Midbrain (tissue), 1 donor: ENCODE data around the gene EXD1.
"Not testable (repeated sequence)": the region's sequence is repeated elsewhere in the genome, so short reads cannot be mapped to it uniquely, and the experiment has no call there.

ENCODE experiments used
- DNase-seq: peaks from one replicate; lab custom pipeline; 2025; lab: John Stamatoyannopoulos, UW

EXD1 gene

DNA sequence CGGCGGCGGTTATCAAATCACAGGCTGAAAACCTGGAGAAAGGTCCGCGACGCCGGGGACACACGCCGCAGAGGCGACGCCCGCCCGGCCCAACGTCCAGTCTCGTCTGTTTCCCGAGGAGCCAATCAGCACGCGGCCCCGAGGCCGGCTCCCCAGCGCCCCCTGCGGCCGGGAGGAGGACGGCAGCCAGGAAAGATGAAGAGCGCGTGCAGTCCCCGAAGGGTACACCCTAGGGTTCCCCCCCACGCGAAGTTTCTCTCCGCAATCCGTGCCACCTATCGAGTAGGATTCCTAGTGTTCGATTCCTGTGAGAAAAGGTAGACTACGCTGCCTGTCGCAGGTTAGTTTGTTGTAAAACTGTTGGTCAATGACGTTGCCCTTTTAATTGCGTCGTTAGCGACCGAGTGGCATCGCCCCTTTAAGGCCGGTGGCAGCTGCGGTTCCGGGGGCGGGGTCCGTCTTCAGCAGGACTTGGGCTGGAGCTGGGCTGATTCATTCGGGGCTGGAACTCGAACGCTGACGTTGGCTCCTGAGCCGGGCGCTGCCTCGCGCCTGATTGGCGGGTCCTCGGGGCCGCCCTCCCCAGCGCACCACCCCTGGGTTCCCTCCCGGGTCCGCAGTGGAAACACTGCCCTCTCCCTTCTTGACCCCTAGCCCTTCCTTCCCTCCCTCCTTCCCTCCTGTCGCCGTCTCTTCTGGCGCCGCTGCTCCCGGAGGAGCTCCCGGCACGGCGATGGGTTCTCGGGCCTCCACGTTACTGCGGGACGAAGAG is at the start of gene EXD1, which contains the start of gene CHP1:
Gene EXD1, minus strand, starts transcription at position 108 of the 772 bp plus-strand sequence. CDS start 4,182 bp downstream, outside the sequence.
Gene CHP1, plus strand, starts transcription at position 619 of the 772 bp plus-strand sequence. Its CDS starts 115 bp downstream, at position 734.
- peak; percentile 96 for DNase-seq

GRCh38 chr15:41279535-41280283 is 49.2 kb upstream of the EXD1 start:
- DNase-seq, result no peak

- DNase-seq, result no peak
These were observed 47.8 kb upstream of the EXD1 start for GRCh38 chr15:41278319-41278718.

- DNase-seq, result no peak
These were observed 46.3 kb upstream of the EXD1 start for GRCh38 chr15:41276831-41277230.

DNA sequence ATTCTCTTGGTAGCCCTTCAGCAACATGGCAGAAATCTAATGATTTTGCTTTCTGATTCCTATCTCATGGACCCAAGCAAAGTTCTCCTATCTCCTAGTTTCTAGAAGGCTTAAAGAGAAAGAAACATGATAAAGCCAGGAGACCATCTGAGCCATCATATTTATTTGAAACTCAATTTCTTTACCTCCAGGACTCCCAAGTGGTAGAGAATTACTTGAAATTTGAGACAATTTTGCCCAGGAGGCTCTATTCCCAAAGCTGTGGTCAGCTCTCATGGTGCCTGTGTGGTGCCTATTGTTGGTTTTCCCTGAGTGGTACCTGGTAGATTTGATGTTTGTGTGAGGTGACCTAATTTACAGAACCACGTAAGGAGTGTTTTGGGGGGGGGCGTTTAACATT is 39.3 kb upstream of the EXD1 start:
- DNase-seq, result no peak

DNA sequence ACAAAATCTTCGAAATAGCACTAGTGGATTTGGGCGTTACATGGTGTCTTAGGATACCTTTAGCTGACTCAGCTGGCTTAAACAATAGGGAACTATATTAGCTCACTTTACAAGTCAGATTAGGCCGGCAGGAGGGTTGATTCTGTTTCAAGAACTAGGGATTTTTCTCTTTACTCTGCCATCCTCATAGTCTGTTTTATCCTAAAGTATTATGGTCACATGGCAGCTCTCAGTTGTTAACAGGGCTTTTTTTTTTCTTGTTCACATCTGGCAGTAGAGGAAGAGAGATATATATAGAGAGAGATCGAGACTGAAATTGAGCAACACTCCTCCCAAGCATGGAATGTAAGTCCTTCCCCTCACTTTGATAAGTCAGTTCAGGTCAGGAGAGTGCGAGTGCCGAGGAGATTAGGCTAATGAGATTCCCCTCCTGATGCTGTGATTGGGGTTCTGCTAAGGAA is 33.4 kb upstream of the EXD1 start:
- no peak for DNase-seq

GRCh38 chr15:41262571-41262970 is 32.0 kb upstream of the EXD1 start:
- no peak for DNase-seq

- not testable (repeated sequence) for DNase-seq
These were observed 30.4 kb upstream of the EXD1 start for GRCh38 chr15:41260924-41261323.

GRCh38 chr15:41259546-41260189 is 29.1 kb upstream of the EXD1 start:
- DNase-seq, result no peak

DNA sequence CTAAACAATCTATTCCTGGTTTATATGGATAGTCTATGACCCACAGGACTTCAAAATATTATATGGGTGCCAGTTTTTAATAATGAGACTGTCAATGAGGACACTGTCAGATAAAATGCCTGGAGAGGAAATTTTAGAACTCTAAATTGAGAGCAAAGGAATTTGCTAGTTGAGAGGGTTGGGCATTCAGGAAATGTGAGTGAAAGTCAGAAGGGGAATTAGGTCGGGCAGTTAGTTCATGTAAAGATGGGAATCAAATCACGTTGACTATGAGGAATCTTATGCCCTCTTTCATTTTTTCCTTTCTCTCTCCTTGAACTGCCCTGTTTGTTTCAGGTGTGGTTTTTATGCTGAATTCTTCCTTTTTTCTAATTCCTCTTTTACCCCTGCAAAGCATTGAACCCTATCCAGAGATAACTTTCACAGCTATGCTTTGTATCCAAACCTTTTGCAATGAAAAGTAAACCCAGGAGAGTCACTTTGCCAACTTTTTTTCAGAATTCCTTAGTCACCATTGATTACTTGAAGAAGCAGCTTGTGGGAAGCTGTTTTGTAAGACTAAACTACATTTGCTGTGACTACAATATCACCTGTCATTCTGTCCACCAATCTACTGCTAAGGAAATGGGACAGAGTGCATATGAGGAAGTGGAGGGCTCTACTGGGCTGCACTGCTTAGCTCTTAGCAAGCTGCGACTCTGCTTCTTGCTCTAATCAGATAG is 28.4 kb upstream of the EXD1 start:
- peak; percentile 4 for DNase-seq

DNA sequence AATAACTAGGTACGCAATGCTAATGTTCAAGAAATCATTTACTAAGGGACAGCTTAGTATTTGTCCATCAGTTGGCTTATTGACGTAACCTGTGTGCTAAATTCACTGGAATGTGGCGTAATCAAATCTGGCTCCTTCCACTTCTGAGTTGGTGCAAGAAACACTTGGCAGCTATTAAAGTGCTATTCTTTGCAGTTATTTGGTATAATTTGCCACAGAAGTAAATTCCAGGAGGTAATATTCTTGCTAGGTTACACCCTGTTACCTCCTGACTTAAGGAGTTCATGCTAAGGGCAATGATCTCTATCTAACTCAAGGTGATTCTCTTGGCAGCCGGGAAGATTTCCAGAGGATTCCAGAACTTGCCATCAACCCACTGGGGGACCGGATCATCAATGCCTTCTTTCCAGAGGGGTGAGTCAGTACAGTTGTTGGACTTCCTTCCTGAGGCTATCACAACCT is 26.1 kb upstream of the EXD1 start:
- no peak for DNase-seq

DNA sequence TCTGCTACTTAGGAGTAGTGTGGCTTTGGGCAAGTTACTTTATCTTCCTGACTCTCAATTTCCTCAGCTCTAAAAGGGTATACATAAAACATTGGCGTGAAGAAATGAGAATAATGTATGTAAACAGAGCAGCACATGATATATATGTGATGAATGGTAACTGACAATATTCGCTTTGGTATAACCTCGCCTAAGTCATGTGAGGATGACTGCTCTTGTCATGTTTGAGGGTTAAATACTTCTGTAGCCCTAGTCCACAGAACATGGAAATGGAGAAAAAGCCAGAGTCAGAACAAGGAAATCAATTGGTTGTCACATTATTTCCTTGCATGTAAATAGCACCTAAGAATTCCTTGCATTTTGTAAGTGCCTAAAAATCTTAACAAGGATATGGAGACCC is 25.5 kb upstream of the EXD1 start:
- no peak for DNase-seq

GRCh38 chr15:41254560-41254959 is 24.0 kb upstream of the EXD1 start:
- DNase-seq, result no peak

DNA sequence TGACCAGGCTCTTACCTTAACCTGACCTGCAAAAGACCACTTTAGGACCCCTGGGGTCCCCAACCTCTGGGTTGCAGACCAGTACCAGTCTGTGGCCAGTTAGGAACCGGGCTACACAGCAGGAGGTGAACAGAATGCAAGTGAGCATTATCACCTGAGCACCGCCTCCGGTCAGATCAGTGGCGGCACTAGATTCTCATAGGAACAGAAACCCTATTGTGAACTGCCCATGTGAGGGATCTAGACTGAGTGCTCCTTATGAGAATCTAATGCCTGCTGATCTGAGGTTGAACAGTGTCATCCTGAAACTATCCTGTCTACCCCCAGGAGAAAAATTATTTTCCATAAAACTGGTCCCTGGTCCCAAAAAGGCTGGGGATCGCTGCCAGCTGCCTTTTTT is 20.9 kb upstream of the EXD1 start:
- no peak for DNase-seq

DNA sequence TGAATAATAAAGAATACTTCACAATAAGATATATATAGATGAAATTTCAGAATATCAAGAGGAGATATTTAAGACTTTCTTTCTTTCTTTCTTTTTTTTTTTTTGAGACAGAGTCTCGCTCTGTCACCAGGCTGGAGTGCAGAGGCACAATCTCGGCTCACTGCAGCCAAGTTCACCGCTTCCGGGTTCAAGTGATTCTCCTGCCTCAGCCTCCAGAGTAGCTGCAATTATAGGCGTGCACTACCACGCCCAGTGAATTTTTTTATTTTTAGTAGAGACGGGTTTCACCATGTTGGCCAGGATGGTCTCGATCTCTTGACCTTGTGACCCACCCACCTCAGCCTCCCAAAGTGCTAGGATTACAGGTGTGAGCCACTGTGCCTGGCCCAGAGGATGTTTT is 20.2 kb upstream of the EXD1 start:
- DNase-seq, result not testable (repeated sequence)

DNA sequence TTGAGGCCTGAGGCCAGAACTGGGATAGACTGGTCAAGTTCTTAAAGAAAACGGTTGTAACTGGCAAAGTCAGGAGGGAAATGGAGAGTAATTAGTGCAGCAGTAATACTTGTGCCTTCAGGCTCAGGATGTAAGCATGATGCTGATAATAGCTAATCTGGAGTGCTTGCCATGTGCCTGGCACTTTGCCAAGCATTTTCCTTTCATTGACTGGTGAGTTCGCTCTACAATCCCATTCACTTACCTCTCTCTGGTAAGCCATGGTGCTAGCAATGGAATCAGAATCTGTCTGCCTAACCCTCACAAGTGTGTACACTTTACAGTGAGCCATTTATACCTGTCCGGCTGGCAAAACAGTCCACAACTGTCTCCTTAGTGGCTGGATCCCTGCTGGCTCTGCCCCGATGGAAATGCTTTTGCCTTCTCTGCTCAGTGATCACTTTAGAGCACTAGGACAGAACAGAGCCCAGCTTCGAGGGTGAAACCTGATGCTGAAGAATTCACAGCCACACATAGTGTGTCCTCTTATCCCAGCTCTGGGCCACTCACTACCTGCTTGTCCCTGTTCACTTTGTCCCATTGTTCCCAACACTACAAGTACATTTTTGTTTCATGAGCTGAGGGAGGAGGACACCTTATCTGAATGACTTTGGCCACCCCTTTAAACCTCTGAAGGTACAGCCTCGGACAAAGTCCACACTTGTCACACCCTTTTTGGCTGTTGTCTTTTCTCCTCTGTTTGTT is 10.8 kb upstream of the EXD1 start:
- DNase-seq, result no peak

DNA sequence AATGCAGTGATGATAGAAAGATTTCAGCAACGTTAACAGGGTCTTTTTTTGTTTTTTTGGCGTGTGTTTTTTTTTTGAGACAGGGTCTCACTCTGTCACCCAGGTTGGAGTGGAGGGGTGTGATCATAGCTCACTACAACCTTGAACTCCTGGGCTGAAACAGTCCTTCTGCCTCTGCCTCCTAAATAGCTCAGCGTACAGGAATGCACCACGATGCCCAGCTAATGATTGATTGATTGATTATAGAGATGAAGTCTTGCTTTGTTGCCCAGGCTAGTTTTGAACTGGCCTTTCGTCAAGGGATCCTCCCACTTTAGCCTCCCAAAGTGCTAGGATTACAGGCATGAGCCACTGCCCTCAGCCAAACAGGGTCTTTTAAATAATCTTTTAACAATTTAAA is 7.5 kb upstream of the EXD1 start:
- DNase-seq, result no peak

GRCh38 chr15:41235929-41236328 is 5.4 kb upstream of the EXD1 start:
- DNase-seq, result no peak

GRCh38 chr15:41235228-41235627 is 4.7 kb upstream of the EXD1 start:
- not testable (repeated sequence) for DNase-seq

GRCh38 chr15:41233367-41233771 is 2.8 kb upstream of the EXD1 start:
- no peak for DNase-seq
